H9 (cell line): ENCODE measurements around the gene SLC36A4. TPM values are rescaled to one million over a fixed set of nuclear protein-coding genes. Genes with fewer than 3 reads are reported as not detected.

Experiments used
- DNase-seq: peaks from one replicate; pipeline ENCODE4 v3.0.0-alpha.2; 2017
- H2AFZ ChIP-seq: one replicate; pipeline ENCODE4 v1.6.1; 2013; ENCODE audit warnings: mild to moderate bottlenecking, low read length, control low read depth, moderate library complexity
- H2AK5ac ChIP-seq: 2 replicates; pipeline ENCODE4 v1.6.1; 2013; ENCODE audit warnings: low read length, control low read depth, mixed read lengths; ENCODE audit not compliant: insufficient read length
- H2BK120ac ChIP-seq: one replicate; pipeline ENCODE4 v1.6.1; 2013; ENCODE audit warnings: low read depth, mild to moderate bottlenecking, low read length, control low read depth, inconsistent platforms; ENCODE audit not compliant: poor library complexity, severe bottlenecking
- H2BK12ac ChIP-seq: 2 replicates; pipeline ENCODE4 v1.6.1; 2013; ENCODE audit warnings: low read length, control low read depth, mixed read lengths, low read depth; ENCODE audit not compliant: insufficient read length
- H2BK15ac ChIP-seq: 2 replicates; pipeline ENCODE4 v1.6.1; 2013; ENCODE audit warnings: low read depth, low read length, control low read depth
- H2BK20ac ChIP-seq: one replicate; pipeline ENCODE4 v1.6.1; 2013; ENCODE audit warnings: low read depth, mild to moderate bottlenecking, low read length, control low read depth, inconsistent platforms; ENCODE audit not compliant: poor library complexity, severe bottlenecking
- H2BK5ac ChIP-seq: 2 replicates; pipeline ENCODE4 v1.6.1; 2013; ENCODE audit warnings: low read length, control low read depth, mixed read lengths; ENCODE audit not compliant: insufficient read length
- H3K14ac ChIP-seq: 2 replicates; pipeline ENCODE4 v1.6.1; 2013; ENCODE audit warnings: low read length, control low read depth; ENCODE audit not compliant: insufficient read depth
- H3K18ac ChIP-seq: 2 replicates; pipeline ENCODE4 v1.6.1; 2013; ENCODE audit warnings: low read depth, mild to moderate bottlenecking, mixed read lengths, low read length, control low read depth; ENCODE audit not compliant: insufficient read length
- H3K23ac ChIP-seq: 2 replicates; pipeline ENCODE4 v1.6.1; 2013; ENCODE audit warnings: low read length, control low read depth, mixed read lengths, low read depth; ENCODE audit not compliant: insufficient read length
- H3K23me2 ChIP-seq: 2 replicates; pipeline ENCODE4 v1.6.1; 2013; ENCODE audit warnings: low read depth, mild to moderate bottlenecking, mixed read lengths, low read length, control low read depth; ENCODE audit not compliant: insufficient read length, poor library complexity, severe bottlenecking
- H3K27ac ChIP-seq: 2 replicates; pipeline ENCODE4 v1.5.1; 2013; ENCODE audit warnings: low read length, control low read depth, mixed read lengths, low read depth; ENCODE audit not compliant: insufficient read length
- H3K27me3 ChIP-seq: 2 replicates; pipeline ENCODE4 v1.6.1; 2013; ENCODE audit warnings: low read length, control low read depth, inconsistent platforms; ENCODE audit not compliant: insufficient read depth
- H3K4ac ChIP-seq: 2 replicates; pipeline ENCODE4 v1.6.1; 2013; ENCODE audit warnings: low read depth, mild to moderate bottlenecking, control low read depth, inconsistent platforms, low read length, moderate library complexity
- H3K4me1 ChIP-seq: 2 replicates; pipeline ENCODE4 v1.6.1; 2013; ENCODE audit warnings: low read length, control low read depth, inconsistent platforms; ENCODE audit not compliant: insufficient read depth
- H3K4me2 ChIP-seq: 2 replicates; pipeline ENCODE4 v1.6.1; 2013; ENCODE audit warnings: low read length, control low read depth, mixed read lengths; ENCODE audit not compliant: insufficient read length, insufficient read depth
- H3K56ac ChIP-seq: 2 replicates; pipeline ENCODE4 v1.6.1; 2013; ENCODE audit warnings: low read depth, mild to moderate bottlenecking, mixed read lengths, low read length, control low read depth; ENCODE audit not compliant: insufficient read length
- H3K79me1 ChIP-seq: 2 replicates; pipeline ENCODE4 v1.6.1; 2013; ENCODE audit warnings: low read depth, mild to moderate bottlenecking, moderate library complexity, low read length, control low read depth, inconsistent platforms; ENCODE audit not compliant: insufficient read depth, poor library complexity, severe bottlenecking
- H3K79me2 ChIP-seq: 2 replicates; pipeline ENCODE4 v1.6.1; 2013; ENCODE audit warnings: low read length, control low read depth, inconsistent platforms; ENCODE audit not compliant: insufficient read depth
- H3K9ac ChIP-seq: 2 replicates; pipeline ENCODE4 v1.6.1; 2013; ENCODE audit warnings: low read length, control low read depth, mixed read lengths; ENCODE audit not compliant: insufficient read length; ENCODE audit errors: extremely low read depth
- H3K9me3 ChIP-seq: one replicate; pipeline ENCODE4 v1.6.1; 2013; ENCODE audit warnings: low read depth, low read length, inconsistent platforms; ENCODE audit not compliant: control insufficient read depth
- H3T11ph ChIP-seq: one replicate; pipeline ENCODE4 v1.6.1; 2013; ENCODE audit warnings: mild to moderate bottlenecking, low read length, control low read depth, inconsistent platforms
- H4K20me1 ChIP-seq: one replicate; pipeline ENCODE4 v1.6.1; 2013; ENCODE audit not compliant: control insufficient read depth, insufficient read length, insufficient read depth
- H4K5ac ChIP-seq: 2 replicates; pipeline ENCODE4 v1.6.1; 2013; ENCODE audit warnings: low read depth, mild to moderate bottlenecking, mixed read lengths, low read length, control low read depth; ENCODE audit not compliant: insufficient read length
- H4K8ac ChIP-seq: replicated peaks from 2 replicates; pipeline ENCODE4 v1.6.1; 2013; ENCODE audit warnings: low read length, control low read depth, mixed read lengths, low read depth; ENCODE audit not compliant: insufficient read length
- H4K91ac ChIP-seq: 2 replicates; pipeline ENCODE4 v1.6.1; 2013; ENCODE audit warnings: low read depth, mild to moderate bottlenecking, moderate library complexity, mixed read lengths, low read length, control low read depth; ENCODE audit not compliant: insufficient read length
- H3K27ac Mint-ChIP-seq, 3 experiments: 2 replicates in 2 of 3; 3 replicates in 1 of 3; pipeline ENCODE4 v1.8.0; 2020 to 2021; ENCODE audit warnings: mixed read lengths in 3 of 3, mild to moderate bottlenecking in 1 of 3, moderate library complexity in 1 of 3
- H3K27me3 Mint-ChIP-seq: 2 replicates; pipeline ENCODE4 v1.8.0; 2021; ENCODE audit warnings: low read depth, mild to moderate bottlenecking, moderate library complexity, mixed read lengths
- H3K36me3 Mint-ChIP-seq, 3 experiments: 2 replicates in 2 of 3; 3 replicates in 1 of 3; pipeline ENCODE4 v1.8.0; 2020 to 2021; ENCODE audit warnings: low read depth in 3 of 3, mixed read lengths in 3 of 3; ENCODE audit not compliant: insufficient read depth in 1 of 3
- H3K4me1 Mint-ChIP-seq, 2 experiments: 2 replicates each; pipeline ENCODE4 v1.8.0; 2020; ENCODE audit warnings: mixed read lengths in 2 of 2
- H3K4me3 Mint-ChIP-seq, 2 experiments: 2 replicates in 1 of 2; 3 replicates in 1 of 2; pipeline ENCODE4 v1.8.0; 2020 to 2021; ENCODE audit warnings: mild to moderate bottlenecking in 2 of 2, mixed read lengths in 2 of 2, moderate library complexity in 1 of 2
- H3K9me3 Mint-ChIP-seq, 2 experiments: 2 replicates in 1 of 2; 3 replicates in 1 of 2; pipeline ENCODE4 v1.8.0; 2020; ENCODE audit warnings: mild to moderate bottlenecking in 2 of 2, mixed read lengths in 2 of 2, moderate library complexity in 1 of 2
- WGBS: extraction: QIAGEN DNeasy Blood & Tissue Kit; methylation state at CpG from one replicate; pipeline ENCODE4 v1.1.7; 2013; ENCODE audit warnings: missing lambda C conversion rate, low lambda C conversion rate, mixed read lengths; ENCODE audit not compliant: insufficient read length; ENCODE audit errors: extremely low coverage; 5-methylcytosine and 5-hydroxymethylcytosine counted together
- total RNA-seq: library from RNA; stranded (reverse); gene quantifications from 2 replicates; pipeline ENCODE4 v1.2.1, GENCODE V29; 2021
- TF ChIP-seq, protein P1 (sequence below): fragments of 200-600 bp; sonication (generic); conservative IDR thresholded peaks from 3 replicates; pipeline ENCODE4 v1.8.0; 2021; ENCODE audit warnings: antibody characterized with exemption, mild to moderate bottlenecking

Gene SLC36A4
- total RNA-seq, 1 experiment from 2014 or later = 33.3 TPM

DNA sequence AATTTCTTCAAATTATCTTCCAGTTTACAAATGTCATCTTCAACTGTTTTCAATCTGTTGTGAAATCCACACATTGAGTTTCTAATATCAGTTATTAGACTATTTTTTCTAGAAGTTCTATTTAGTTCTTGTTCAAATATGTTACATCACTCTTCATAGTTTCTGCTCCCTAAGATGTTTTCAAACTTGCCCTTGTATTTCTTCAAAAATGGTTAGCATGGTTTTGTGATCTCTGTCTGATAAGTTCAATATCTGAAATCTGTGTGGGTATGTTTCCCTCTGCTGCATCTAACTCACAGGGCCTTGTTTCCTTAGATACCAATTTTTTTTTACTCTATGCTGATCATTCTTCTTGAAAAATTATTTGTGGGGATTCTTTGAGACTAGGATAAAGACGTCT lies 46.2 kb upstream of the SLC36A4 start:
- no peak overlapping the region for H3K23ac ChIP-seq
- no peak overlapping the region for H3K9ac ChIP-seq
- no peaks in the 10 kb centered on the region for H4K20me1 ChIP-seq
- H2BK20ac ChIP-seq = no peak overlapping the region
- Mint-ChIP-seq H3K4me3 (no peak overlapping the region), H3K4me1 (no peaks in the 10 kb centered on the region), H3K27me3 (no peaks in the 10 kb centered on the region; the same call in 1 of the 2 replicates), H3K36me3 (no peaks in the 10 kb centered on the region), H3K9me3 (no peaks in the 10 kb centered on the region; a peak in 2 of 5 replicates), H3K27ac (no peak overlapping the region)
- no peaks in the 10 kb centered on the region for H3K9me3 ChIP-seq
- H3K23me2 ChIP-seq = no peaks in the 10 kb centered on the region
- TF ChIP-seq, protein P1, sequence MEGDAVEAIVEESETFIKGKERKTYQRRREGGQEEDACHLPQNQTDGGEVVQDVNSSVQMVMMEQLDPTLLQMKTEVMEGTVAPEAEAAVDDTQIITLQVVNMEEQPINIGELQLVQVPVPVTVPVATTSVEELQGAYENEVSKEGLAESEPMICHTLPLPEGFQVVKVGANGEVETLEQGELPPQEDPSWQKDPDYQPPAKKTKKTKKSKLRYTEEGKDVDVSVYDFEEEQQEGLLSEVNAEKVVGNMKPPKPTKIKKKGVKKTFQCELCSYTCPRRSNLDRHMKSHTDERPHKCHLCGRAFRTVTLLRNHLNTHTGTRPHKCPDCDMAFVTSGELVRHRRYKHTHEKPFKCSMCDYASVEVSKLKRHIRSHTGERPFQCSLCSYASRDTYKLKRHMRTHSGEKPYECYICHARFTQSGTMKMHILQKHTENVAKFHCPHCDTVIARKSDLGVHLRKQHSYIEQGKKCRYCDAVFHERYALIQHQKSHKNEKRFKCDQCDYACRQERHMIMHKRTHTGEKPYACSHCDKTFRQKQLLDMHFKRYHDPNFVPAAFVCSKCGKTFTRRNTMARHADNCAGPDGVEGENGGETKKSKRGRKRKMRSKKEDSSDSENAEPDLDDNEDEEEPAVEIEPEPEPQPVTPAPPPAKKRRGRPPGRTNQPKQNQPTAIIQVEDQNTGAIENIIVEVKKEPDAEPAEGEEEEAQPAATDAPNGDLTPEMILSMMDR = no peak
- no peaks in the 10 kb centered on the region for H3K4me1 ChIP-seq
- no peak overlapping the region for H3K4me2 ChIP-seq
- H3K4ac ChIP-seq = no peak overlapping the region
- H3K14ac ChIP-seq = no peak overlapping the region
- no peak overlapping the region for H3K18ac ChIP-seq
- no peak overlapping the region for H3K27ac ChIP-seq
- no peak overlapping the region for H2AFZ ChIP-seq
- H4K91ac ChIP-seq = no peak overlapping the region
- DNase-seq = no peak
- no peak overlapping the region for H2BK15ac ChIP-seq
- no peaks in the 10 kb centered on the region for H3K79me2 ChIP-seq
- H3K79me1 ChIP-seq = no peaks in the 10 kb centered on the region
- H3T11ph ChIP-seq = no peak overlapping the region
- H4K5ac ChIP-seq = no peak overlapping the region
- no peak overlapping the region for H2BK120ac ChIP-seq
- no peak overlapping the region for H2BK5ac ChIP-seq
- H2BK12ac ChIP-seq = no peak overlapping the region
- no peak overlapping the region for H3K56ac ChIP-seq
- WGBS = no CpG with 5 or more reads among the region's 1 CpG
- no peaks in the 10 kb centered on the region for H3K27me3 ChIP-seq
- no peak overlapping the region for H2AK5ac ChIP-seq
- no peak overlapping the region for H4K8ac ChIP-seq
